ENCODE measurements around the gene JRKL.

The JRKL gene

DNA sequence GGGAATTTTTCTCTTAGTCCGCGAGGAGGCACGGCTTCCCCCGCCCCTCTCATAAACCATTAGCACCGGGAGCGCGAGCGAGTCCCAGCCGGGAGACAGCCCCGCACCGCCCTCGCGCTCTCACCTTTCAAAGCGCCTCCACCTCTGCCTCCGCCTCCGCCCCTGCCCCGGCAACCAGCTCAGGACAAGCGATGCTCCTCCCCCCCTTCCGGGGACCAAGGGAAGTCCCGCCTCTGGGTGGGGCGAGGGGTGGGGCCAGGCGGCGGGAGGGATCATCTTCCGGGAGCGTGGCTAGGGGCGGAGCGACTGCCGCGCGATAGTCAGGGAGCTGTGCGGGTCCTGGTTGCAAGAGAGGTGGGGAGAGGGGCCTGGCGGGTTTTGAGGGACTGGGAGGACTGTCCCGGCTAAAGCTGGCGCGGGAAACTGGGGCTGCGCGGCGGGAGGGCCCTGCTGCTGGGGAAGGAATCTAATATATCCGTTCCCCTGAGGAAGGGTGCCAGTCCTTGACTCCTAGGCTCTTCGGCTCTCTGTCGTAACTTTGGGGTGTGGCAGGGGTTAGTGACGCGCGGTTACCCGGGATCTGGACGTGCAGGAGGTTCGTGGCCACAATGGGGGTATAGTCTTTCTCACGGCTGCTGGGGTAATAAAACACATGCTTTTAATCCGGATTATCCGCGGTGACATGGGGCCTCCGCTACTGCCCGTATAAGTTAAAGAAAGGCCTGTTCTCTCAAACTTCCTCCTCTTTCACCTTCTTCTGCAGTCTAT is at the start of gene JRKL, which contains the start of gene CCDC82:
Gene JRKL, plus strand, starts transcription at position 294 of the 768 bp plus-strand sequence. CDS start 637 bp downstream, outside the sequence.
Gene CCDC82, minus strand, starts transcription at position 193 of the 768 bp plus-strand sequence. CDS start 5,165 bp downstream, outside the sequence.
- peak; percentile 98 to 99 for DNase-seq

DNA sequence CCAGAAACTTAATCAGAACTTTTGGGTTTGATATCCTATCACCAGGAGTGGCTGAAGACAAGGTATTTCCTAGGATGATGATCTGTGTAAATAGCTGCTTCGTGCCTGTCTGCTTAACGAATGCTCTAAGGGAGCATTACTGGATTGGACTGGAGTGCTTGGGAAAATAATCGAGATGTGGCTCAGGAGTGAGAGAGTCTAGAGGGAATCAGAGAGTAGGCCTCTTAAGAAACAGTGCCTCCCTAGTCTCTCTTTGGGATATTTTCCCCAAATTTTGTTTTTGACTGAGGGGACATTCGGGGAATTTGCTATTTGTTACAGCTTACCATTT is 49.3 kb upstream of the JRKL start:
- no peak for DNase-seq

DNA sequence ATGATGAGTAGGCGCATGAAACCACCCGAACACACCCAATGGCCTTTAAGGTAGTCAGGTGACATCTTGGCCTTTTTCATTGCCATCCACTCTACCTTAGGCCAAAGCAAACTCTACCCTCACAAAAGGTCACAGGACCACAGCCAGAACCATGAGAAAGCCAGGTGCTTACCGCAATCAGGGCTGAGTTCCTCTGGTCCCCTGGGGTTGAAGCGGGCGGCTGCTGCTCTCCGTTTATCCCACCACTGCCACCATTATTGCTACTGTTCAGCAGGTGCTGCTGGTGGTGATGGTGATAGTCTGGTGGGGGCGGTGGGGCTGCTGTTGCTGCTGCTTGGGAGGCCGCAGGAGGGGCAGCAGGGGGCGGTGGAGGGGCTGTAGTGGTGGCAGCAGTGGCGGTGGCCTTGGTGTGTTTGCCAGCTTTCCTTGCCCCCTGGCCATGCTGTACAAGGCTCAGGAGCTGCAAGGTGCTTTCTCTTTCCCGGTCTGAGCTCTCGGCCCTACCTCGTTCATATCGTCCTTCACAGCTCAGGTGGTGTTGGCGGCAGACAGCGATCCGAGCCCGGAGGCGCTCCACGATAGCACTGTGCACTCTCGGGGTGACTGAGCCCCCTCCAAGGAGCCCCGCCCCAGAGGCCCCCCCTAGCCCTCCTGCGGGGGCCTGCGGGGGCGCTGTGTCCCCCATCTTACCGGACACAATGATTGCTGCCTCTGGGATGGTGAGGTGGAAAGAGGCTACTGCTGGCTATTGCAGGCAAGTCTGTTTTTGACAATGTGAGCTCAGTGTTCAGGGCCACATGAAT is 48.4 kb upstream of the JRKL start:
- peak; percentile 49 to 63 for DNase-seq

DNA sequence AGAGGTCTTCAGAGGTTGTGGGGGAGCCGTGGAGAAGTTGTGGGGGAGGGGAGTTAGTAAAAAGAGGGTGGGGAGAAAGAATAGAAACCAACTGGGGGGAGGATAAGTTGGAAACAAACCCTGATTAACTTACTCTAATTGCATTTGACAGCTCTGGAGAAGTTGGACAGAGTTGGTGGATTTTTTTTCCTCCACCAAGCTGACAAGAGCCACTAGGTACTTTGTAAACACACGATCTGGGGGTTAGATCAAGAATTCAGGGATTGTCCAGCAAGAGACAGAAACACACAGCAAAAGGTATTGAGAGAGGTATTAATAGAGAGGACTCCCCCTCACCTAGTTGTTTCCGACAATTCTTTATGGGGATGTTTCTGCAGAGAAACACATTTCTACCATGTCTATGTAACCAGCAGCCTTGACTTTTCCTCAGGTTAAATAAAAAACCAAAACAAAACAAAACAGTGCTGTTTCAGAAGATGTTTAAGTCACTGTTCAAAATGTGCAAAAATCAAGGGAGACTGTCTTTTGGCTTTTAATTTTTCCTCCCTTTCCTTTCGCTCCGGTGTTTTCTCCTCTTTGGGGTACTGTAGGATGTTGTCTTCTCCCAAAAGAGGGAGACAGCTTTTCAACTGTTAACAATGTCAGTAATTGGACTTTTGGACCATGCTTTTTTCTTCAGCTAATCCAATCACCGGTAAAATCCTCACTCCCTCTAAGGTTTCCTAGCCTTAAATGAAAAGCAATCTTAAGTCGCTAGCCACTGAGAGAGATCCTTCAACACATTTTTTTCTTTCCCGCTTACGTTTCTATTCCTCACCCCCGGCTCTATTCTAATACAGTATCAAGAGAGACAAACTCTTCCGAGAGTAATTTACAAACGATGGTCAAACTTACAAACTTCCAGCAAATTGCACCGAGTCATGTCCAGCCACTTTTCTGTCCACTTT is 47.5 kb upstream of the JRKL start:
- DNase-seq, result no peak

DNA sequence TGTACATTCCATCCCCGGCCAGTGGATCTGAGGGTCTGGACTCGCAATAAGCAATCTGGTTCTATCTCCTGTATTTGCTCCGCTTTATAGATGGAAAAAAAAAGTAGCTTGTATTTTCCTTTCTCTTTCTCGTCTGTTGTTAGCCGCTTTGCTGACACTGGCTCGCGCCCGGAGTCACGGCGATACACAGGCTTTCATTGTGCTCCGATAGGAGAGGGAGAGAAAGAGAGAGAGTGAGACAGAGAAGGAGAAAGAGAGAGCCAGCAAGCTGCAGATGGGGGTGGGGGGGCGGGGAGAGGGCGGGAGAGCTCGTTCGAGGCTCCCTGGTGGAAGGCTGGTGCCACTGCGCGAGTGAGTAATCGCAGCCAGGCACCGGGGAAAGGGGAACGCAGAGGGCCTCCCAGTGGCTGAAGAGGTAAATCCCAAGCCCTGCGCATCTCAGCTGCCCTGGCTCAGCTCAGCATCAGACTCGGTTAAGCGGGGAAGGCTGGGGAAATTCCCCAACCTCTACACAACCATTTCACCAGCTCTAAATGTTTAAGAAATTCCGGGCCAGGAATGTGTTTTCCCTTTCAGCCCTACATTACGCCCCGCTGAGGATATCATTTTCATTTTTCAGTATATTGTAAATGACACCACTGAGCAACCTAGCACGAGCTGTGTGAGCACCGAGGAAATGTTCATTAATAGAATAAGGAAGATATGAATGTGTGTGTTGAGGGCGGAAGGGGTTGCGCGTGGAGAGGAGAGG is 46.7 kb upstream of the JRKL start, which contains the start of gene MAML2:
Gene MAML2, minus strand, starts transcription at position 235 of the 751 bp plus-strand sequence. CDS start 1,300 bp downstream, outside the sequence.
- peak; percentile 80 to 95 for DNase-seq

DNA sequence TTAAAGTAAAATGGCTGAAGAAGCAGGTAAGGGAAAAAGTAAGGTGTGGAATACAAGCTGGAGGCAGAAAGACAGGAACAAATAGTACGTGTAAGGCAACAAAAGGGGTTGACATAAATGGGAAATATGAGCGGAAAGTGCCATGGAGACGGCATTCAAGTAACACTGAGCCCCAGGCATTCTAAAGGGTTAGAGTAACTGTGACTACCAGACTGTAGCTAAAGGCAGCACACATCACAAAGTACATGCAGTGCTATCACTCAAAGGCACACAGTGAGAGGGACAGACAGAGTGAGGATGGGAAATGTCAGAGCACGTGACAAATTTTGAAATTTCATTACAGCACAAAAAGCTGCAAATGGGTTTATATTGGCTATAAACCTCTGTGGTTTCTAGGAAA is 33.0 kb upstream of the JRKL start:
- DNase-seq, result no peak

DNA sequence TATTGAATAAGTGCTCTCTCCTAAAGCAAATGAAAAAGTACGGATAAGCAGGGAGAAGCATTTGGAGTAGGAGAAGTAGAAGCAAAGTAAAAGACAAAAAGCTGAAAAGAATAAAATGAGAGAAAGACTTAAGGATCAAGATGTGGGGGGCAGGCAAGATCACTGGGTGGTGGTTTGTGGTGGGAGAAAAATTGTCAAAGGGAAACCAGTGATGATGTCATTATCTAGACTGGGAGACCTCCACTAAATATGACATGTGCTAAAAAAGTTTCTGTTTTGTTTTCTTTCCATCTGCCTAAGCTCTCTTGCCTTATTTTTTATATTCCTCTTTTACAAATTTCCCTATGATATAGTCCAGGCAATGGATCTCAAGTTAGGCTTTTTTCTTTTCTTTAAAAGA is 32.0 kb upstream of the JRKL start:
- DNase-seq, result no peak

DNA sequence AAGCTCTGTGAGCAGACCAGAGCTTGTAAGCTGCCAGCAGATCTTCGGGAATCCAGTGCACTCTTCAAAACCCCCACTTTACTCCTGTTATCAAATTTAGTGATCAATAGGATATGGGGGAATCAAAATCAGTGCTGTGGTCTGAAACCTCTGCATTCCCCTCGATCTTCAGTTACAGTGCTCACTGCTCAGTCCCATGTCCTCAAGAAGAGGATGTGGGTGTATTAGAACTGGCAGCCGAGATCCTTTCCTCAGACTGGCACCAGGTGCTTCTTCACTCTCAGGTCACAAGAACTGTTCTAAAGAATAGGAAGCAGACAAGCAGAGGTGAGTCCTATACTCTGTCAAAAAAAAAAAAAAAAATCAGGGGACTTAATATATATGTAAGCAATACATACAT is 31.5 kb upstream of the JRKL start:
- DNase-seq, result no peak

DNA sequence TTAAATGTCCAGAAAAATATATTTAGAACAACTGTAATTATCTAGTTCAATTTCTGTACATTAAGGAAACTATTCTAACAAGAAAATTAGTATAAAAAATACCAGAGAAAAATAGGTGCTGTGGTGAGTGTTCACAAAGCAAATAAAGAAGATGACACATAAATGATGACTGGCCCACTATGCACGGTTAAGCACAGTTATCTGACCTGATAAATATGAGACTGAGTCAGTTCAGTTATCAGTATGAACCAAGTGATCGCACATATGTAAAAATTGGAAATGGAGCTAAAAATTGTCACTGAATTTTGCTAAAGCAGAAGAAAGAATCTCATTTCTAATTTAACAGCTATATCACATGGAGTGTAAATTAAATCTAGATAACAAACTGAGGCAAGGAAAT is 28.0 kb upstream of the JRKL start:
- DNase-seq, result no peak

DNA sequence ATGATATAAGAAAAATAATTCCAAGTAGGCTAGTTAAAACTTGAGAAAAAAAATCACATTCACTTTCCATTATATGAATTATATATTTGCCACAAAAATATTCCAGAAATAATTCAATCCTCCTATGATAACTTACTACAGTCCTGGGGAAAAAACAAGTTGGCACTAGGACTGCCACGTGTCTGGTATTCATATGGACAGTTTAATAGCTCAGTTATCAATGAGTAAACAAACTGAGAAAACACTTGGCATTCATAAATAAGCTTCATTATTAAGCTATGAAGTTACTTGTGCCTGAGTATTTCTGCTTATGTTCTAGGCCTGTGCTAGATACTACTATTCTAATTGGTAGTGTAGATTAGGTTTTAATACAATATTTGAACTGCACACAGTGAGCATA is 24.3 kb upstream of the JRKL start:
- no peak for DNase-seq

DNA sequence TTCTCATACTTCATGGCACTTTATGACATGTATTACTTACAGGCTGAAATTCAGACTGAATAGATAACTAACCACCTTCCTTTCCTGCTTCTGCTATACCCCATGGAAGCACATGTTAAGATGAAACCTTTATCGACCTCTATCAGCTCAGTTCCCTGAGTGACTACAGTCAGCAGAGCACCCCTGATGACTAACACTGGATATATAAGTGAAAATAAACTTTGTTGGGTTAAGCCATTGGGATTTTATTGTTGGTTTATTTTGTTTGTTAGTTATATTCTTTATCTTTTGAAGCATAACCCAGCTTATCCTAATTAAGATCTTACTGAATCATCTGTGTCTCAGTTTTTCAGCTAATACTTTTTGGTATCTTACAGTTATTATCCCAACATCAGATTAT is 23.8 kb upstream of the JRKL start:
- no peak for DNase-seq

DNA sequence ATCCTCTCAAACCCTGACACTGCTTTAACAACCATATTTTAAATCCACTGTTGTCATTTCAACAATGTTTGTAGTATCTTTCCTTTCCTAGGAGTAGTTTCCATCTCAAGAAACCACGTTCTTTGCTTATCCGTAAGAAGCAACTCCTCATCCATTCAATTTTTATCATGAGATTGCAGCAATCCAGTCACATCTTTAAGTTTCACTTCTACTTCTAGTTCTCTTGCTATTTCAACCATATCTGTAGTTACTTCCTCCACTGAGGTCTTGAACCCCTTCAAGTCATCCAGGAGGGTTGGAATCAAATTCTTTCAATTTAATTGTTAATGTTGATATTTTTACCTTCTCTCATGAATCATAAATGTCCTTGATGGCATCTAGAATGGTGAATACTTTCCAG is 22.5 kb upstream of the JRKL start:
- DNase-seq, result no peak

DNA sequence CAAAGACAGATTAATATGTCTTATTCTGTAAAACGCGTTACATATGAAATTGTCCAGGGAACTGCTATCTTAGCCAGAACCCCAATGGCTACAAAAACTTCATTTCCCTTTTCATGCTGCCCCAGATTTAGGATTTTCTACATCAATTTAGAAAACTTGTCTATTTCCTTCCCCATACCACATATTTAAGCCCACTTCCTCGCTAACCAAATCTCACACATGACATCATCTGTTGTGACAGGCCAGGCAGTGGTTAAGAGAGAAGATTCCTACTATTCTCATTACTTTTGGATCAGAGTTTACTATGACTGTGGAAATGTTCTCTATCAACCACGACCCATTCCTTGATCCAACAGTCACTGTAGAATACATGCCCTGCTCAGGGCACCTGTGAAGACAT is 16.0 kb upstream of the JRKL start:
- DNase-seq, result no peak

DNA sequence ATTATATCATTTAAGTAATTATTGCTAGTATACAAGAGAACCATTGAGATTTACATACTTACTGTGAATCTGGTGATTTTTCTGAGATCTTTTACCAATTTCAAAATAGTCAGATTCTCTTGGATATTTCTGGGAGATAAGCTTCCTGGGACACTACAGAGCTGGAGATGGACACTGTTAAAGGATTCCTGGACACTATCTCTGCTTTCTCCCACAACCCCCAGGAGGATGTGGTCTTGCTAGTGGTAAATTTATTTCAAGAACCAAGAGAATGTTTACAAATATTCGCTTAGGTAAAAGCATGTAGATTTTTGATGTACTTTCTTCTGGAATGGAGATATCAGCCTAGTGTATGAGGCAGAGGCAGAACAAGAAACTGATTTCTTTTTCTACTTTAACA is 13.0 kb upstream of the JRKL start:
- no peak for DNase-seq

DNA sequence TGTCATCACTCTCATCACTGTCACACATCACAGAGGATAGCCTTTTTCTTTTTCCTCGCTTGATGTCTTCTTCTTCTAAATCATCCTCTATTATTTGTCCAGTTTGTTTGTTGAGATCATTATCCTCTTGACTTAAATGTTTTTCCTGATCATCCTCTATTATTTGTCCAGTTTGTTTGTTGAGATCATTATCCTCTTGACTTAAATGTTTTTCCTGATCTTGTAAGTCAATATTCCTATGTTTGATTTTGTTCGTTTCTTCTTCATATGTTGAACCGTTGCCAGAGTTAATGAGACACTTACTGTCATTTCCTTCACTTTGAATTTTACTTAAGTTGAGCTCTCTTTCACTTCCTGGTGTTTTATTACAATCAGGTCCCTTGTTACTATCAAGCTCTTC is 5.7 kb upstream of the JRKL start:
- DNase-seq, result no peak

DNA sequence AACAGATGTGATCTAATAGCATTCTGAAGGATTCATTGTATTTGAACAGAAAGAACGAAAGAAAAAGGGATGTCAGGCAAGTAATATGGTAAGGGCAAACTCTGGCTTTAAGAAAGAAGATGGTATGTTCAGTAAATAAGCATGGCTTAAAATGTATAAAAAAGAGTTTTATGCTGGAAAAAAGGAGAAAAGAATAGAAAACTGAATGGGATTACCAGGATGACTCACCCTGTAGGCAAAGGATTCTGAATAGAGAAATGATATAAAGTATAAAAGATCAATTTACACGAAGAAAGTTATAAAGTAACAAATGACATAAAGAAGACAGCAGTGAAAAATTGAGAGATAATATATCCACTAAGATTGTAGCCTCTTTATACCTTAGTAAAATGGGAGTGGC is 4.6 kb upstream of the JRKL start:
- DNase-seq, result no peak

DNA sequence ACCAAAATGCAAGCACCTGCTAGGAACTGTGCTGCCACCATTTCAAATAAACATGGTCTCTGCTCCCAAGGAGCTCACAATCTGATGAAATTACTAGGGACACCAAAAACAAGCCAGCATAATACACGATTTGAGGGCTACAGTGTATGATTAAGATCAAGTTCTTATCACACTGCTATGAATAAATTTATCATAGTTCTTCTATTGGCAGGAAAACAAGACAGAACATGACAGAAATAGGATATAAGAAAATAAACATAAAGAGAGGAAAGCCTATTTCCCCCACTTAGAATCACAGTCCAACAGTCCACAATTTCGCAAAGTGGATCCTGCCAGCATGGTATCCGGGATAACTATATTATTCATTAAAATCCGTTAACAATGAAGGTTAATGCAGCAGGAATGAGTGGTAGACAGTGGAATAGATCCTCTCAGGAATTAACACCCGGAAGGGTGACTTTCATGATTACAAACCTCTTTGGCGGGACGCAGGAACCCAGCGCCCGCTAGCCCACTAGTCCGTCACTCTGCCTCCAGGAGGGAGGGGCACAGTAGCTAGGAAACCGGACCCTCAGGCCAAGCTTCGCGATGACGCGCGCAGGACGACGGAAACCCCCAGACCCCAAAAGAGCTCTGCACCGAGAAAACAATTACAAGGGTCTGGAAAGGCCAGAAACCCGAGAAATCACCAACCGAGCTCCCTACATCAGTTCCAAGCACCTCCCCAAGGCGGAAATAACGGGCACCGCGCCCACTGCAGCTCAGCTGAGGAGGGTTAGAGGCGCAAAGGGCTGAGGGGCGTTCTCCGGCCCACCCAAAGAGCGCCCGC is 708 bp upstream of the JRKL start:
- no peak for DNase-seq

DNA sequence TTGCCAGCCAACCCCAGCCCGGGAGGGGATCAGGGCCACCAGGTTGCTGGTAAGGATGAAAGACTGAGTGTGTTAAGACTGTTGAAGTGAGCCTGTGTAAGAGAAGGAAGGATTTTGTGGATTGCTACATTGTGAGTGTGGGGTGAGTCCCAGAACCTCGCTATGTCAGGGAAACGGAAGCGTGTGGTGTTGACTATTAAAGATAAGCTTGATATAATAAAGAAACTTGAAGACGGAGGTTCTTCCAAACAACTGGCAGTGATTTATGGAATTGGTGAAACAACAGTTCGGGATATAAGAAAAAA is 627 bp downstream of the JRKL start:
- DNase-seq, result no peak

DNA sequence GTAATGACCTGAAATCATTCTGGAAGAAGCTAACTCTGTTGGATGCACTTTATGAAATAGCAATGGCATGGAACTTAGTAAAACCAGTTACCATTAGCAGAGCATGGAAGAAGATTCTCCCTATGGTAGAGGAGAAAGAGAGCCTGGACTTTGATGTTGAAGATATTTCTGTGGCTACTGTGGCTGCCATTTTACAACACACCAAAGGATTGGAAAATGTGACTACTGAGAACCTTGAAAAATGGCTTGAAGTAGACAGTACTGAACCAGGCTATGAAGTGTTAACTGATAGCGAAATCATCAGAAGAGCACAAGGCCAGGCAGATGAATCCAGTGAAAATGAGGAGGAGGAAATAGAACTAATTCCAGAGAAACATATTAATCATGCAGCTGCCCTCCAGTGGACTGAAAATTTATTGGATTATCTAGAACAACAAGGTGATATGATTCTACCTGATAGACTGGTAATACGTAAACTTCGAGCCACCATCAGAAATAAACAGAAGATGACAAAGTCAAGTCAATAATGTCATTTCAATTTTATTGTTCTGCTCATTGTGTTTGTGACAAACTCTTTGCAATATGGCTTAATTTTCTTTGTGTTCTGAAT is 2.0 kb downstream of the JRKL start:
- no peak for DNase-seq

DNA sequence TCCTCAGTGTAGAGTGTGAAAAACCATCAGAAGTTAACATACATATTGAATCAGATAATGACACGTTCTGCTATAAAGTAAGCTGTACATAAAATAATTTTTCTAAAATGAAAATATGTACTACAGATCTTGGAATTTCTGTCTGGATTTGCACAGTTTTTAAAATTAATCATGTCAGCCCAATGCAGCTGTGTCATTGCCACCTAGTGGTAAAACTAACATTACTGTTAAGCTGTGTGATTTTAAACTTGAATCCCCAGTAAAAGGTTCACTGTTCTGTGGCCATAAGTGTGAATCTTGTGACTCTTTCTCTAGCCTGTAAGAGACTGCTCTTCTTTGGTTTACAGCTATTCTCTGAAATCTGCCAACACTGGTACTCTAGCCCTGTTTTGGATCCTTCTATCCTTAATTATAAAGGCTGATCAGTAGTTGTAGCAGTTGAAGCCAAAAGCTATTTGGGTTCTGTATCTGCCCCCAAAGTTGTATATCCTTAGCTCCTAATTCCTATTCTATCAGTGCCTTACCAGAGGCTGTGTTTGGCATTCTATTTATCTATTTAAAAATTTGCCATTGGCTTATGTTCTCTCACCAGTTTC is 4.0 kb downstream of the JRKL start:
- no peak for DNase-seq

DNA sequence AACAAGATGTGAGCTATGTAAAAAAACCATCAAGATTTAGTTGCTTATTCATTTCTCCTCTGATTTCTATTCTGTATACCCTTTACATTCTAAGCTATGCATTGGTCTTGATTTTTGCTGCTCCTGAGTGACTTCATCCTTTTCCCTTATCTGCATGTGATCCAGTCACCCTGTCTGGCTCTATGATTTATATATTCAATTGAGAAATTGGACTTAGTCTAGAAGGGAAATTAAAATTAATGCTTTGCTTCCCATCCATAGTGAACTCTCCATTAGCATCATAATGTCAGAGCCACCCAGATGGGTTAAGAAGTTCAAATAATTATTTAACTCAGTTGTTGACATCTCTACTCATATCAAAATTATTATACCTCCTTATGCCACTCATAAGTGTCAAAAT is 5.0 kb downstream of the JRKL start:
- no peak for DNase-seq

Data from stimulated activated CD4-positive, alpha-beta T cell treated with anti-CD3 and anti-CD28 coated beads, Interleukin-4, amount 100 ng/mL, for 4 hours (primary cell).